ENCODE data around the gene IGF2. TPM values are rescaled to one million over a fixed set of nuclear protein-coding genes. Genes with fewer than 3 reads are reported as not detected.

Gene IGF2
- total and polyA plus RNA-seq, 10 of the 15 experiments (the other 5 are each of a cell fraction or from before 2014, with no cell fraction given) = 0.41 TPM; not detected in 9

DNA sequence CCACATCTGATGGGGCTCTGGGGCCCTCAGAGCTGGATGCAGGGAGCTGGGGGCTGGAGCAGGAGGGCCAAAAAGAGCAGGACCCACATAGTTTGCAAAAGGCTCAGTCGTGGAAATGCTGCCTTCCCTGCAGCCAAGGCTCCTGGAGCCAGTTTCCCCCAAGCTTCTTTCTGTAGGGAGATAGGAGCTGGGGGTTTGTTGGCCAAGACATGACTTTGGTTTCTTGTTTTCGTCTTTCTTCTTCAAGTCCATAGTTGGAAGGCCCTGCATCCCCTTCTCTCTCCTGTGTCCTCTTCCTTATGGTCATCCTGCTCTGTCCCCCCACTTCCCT, 36.3 kb downstream of the IGF2 start:
- Histone ChIP-seq H3K4me2 (ENCODE audit: control insufficient read depth, insufficient read depth) (no peak overlapping the region), H2AFZ (ENCODE audit: control insufficient read depth, low read depth, low read length) (no peak overlapping the region), H4K20me1 (ENCODE audit: control insufficient read depth, insufficient read depth) (no peaks in the 10 kb centered on the region; the same call in 1 of the 2 replicates), H3K4me3 (no peak overlapping the region), H3K27ac (ENCODE audit: control insufficient read depth, insufficient read depth) (no peak overlapping the region), H3K4me1 (ENCODE audit: control insufficient read depth, insufficient read depth, low read length) (no peaks in the 10 kb centered on the region), H3K36me3 (ENCODE audit: control insufficient read depth in 2 of 2, insufficient read depth in 2 of 2, low read length in 1 of 2) (no peaks in the 10 kb centered on the region), H3K9ac (ENCODE audit: control insufficient read depth, insufficient read depth, low read length) (no peak overlapping the region), H3K9me3 (replicated peaks; ENCODE audit: control insufficient read depth, insufficient read depth, low read length) (no peaks in the 10 kb centered on the region), H3K79me2 (ENCODE audit: control insufficient read depth, insufficient read depth, low read length) (no peaks in the 10 kb centered on the region), H3K27me3 (replicated peaks in 1 of 2; ENCODE audit: control insufficient read depth in 2 of 2, insufficient read depth in 2 of 2, low read length in 1 of 2) (no peaks in the 10 kb centered on the region)
- no TSS peak for BruUV-seq (replicated peaks)
- ATAC-seq (no peak), FAIRE-seq (no peak), DNase-seq (ENCODE audit: low read depth, low spot score) (no peak)
- intact Hi-C loops (cut with micrococcal nuclease; ENCODE audit: unreplicated experiment) (no loop called here), in situ Hi-C loops (cut with MboI) (no loop called here)
- RAD21 ChIA-PET (ENCODE audit: unreplicated experiment) = no interaction called here
- 0% methylated on average over 2 of the region's 2 CpGs for WGBS (ENCODE audit: insufficient coverage, insufficient replicate concordance, low lambda C conversion rate, missing lambda C conversion rate)
- SMC1A ChIA-PET (ENCODE audit: uncharacterized antibody, unreplicated experiment) = no interaction called here
- CTCF ChIA-PET = no interaction called here
- TF ChIP-seq CHD4 (IDR thresholded peaks at IDR 0.05) = no peak
- POLR2A ChIA-PET = no interaction called here

DNA sequence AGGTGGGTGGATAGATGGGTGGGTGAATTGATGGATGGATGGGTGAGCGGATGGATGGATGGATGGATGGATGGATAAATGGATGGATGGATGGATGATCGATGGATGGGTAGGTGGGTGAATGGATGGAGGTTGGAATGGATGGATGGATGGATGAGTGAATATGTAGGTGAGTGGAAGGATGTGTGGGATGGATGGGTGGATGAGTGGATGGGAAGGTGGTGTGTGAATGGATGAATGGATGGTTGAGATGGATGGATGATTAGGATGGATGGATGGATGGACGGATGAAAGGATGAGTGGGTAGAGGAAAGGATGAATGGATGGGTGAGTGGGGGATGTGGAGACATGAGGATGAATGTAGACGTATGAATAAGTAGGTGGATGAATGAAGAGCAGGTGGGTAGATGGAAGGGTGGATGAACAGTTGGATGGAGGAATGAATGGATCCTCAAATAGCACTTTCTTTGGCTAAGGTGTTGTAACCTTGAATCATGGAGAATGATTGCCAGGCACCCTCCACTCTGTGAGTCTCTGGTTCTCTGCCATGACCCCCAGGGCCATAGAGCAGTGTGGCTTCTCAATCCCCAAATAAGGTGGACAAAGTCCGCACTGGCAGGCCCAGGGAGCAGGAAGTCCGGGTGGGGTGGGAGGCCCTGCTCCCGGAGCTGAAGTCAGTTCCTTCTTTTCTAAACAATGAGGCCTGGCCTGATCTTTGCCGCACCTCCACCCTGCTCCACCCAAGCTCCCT, 36.9 kb downstream of the IGF2 start:
- no peaks in the 10 kb centered on the region for H3K9me3 ChIP-seq (replicated peaks; ENCODE audit: control insufficient read depth, insufficient read depth, low read length)
- in situ Hi-C loops (cut with MboI) = no loop called here
- no peaks in the 10 kb centered on the region for H3K27me3 ChIP-seq (replicated peaks in 1 of 2; ENCODE audit: control insufficient read depth in 2 of 2, insufficient read depth in 2 of 2, low read length in 1 of 2)
- H3K79me2 ChIP-seq (ENCODE audit: control insufficient read depth, insufficient read depth, low read length) = no peaks in the 10 kb centered on the region
- FAIRE-seq = no peak
- H3K4me2 ChIP-seq (ENCODE audit: control insufficient read depth, insufficient read depth) = no peak overlapping the region
- H3K4me3 ChIP-seq = no peak overlapping the region
- intact Hi-C loops (cut with micrococcal nuclease; ENCODE audit: unreplicated experiment) = no loop called here
- H3K9ac ChIP-seq (ENCODE audit: control insufficient read depth, insufficient read depth, low read length) = no peak overlapping the region
- WGBS (ENCODE audit: insufficient coverage, insufficient replicate concordance, low lambda C conversion rate, missing lambda C conversion rate) = 3% methylated on average over 8 of the region's 8 CpGs
- RAD21 ChIA-PET (ENCODE audit: unreplicated experiment) = no interaction called here
- BruUV-seq (replicated peaks) = no TSS peak
- H4K20me1 ChIP-seq (ENCODE audit: control insufficient read depth, insufficient read depth) = no peaks in the 10 kb centered on the region; the same call in 1 of the 2 replicates
- POLR2A ChIA-PET = no interaction called here
- no peak overlapping the region for H2AFZ ChIP-seq (ENCODE audit: control insufficient read depth, low read depth, low read length)
- H3K4me1 ChIP-seq (ENCODE audit: control insufficient read depth, insufficient read depth, low read length) = no peaks in the 10 kb centered on the region
- no peak for DNase-seq (ENCODE audit: low read depth, low spot score)
- CTCF ChIA-PET = no interaction called here
- ATAC-seq = no peak
- no peak overlapping the region for H3K27ac ChIP-seq (ENCODE audit: control insufficient read depth, insufficient read depth)
- H3K36me3 ChIP-seq (ENCODE audit: control insufficient read depth in 2 of 2, insufficient read depth in 2 of 2, low read length in 1 of 2) = no peaks in the 10 kb centered on the region
- SMC1A ChIA-PET (ENCODE audit: uncharacterized antibody, unreplicated experiment) = no interaction called here
- TF ChIP-seq, protein P1, sequence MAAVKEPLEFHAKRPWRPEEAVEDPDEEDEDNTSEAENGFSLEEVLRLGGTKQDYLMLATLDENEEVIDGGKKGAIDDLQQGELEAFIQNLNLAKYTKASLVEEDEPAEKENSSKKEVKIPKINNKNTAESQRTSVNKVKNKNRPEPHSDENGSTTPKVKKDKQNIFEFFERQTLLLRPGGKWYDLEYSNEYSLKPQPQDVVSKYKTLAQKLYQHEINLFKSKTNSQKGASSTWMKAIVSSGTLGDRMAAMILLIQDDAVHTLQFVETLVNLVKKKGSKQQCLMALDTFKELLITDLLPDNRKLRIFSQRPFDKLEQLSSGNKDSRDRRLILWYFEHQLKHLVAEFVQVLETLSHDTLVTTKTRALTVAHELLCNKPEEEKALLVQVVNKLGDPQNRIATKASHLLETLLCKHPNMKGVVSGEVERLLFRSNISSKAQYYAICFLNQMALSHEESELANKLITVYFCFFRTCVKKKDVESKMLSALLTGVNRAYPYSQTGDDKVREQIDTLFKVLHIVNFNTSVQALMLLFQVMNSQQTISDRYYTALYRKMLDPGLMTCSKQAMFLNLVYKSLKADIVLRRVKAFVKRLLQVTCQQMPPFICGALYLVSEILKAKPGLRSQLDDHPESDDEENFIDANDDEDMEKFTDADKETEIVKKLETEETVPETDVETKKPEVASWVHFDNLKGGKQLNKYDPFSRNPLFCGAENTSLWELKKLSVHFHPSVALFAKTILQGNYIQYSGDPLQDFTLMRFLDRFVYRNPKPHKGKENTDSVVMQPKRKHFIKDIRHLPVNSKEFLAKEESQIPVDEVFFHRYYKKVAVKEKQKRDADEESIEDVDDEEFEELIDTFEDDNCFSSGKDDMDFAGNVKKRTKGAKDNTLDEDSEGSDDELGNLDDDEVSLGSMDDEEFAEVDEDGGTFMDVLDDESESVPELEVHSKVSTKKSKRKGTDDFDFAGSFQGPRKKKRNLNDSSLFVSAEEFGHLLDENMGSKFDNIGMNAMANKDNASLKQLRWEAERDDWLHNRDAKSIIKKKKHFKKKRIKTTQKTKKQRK (IDR thresholded peaks at IDR 0.05; ENCODE audit: low read depth, low read length) = no peak
- no peak for TF ChIP-seq RBBP5 (conservative IDR thresholded peaks at IDR 0.05)
- no peak for TF ChIP-seq NBN (IDR thresholded peaks at IDR 0.05)
- no peak for TF ChIP-seq ZSCAN29 (IDR thresholded peaks at IDR 0.05)
- no peak for TF ChIP-seq SUPT20H (IDR thresholded peaks at IDR 0.05; ENCODE audit: borderline replicate concordance, control insufficient read depth, low read depth, low read length)
- TF ChIP-seq NR2C1 (IDR thresholded peaks at IDR 0.05) = no peak
- no peak for TF ChIP-seq NFYA (IDR thresholded peaks at IDR 0.05; ENCODE audit: borderline replicate concordance, low read depth, low read length)
- no peak for TF ChIP-seq MXI1 (IDR thresholded peaks at IDR 0.05; ENCODE audit: low read depth, low read length)
- TF ChIP-seq, protein P2, sequence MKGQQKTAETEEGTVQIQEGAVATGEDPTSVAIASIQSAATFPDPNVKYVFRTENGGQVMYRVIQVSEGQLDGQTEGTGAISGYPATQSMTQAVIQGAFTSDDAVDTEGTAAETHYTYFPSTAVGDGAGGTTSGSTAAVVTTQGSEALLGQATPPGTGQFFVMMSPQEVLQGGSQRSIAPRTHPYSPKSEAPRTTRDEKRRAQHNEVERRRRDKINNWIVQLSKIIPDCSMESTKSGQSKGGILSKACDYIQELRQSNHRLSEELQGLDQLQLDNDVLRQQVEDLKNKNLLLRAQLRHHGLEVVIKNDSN (IDR thresholded peaks at IDR 0.05; ENCODE audit: borderline replicate concordance, extremely low read length, insufficient read depth, low read depth, low read length) = no peak

Data from GM12878 (cell line).